H9 (cell line): ENCODE results near the gene HCAR3. TPM values are rescaled to one million over a fixed set of nuclear protein-coding genes. Genes with fewer than 3 reads are reported as not detected.
"Not testable (repeated sequence)": the region's sequence is repeated elsewhere in the genome, so short reads cannot be mapped to it uniquely, and the experiment has no call there.

Experiments
- DNase-seq: peaks from one replicate; pipeline ENCODE4 v3.0.0-alpha.2; 2017
- H2AFZ ChIP-seq: one replicate; pipeline ENCODE4 v1.6.1; 2013; ENCODE audit warnings: mild to moderate bottlenecking, low read length, control low read depth, moderate library complexity
- H2AK5ac ChIP-seq: 2 replicates; pipeline ENCODE4 v1.6.1; 2013; ENCODE audit warnings: low read length, control low read depth, mixed read lengths; ENCODE audit not compliant: insufficient read length
- H2BK120ac ChIP-seq: one replicate; pipeline ENCODE4 v1.6.1; 2013; ENCODE audit warnings: low read depth, mild to moderate bottlenecking, low read length, control low read depth, inconsistent platforms; ENCODE audit not compliant: poor library complexity, severe bottlenecking
- H2BK12ac ChIP-seq: 2 replicates; pipeline ENCODE4 v1.6.1; 2013; ENCODE audit warnings: low read length, control low read depth, mixed read lengths, low read depth; ENCODE audit not compliant: insufficient read length
- H2BK15ac ChIP-seq: 2 replicates; pipeline ENCODE4 v1.6.1; 2013; ENCODE audit warnings: low read depth, low read length, control low read depth
- H2BK20ac ChIP-seq: one replicate; pipeline ENCODE4 v1.6.1; 2013; ENCODE audit warnings: low read depth, mild to moderate bottlenecking, low read length, control low read depth, inconsistent platforms; ENCODE audit not compliant: poor library complexity, severe bottlenecking
- H2BK5ac ChIP-seq: 2 replicates; pipeline ENCODE4 v1.6.1; 2013; ENCODE audit warnings: low read length, control low read depth, mixed read lengths; ENCODE audit not compliant: insufficient read length
- H3K14ac ChIP-seq: 2 replicates; pipeline ENCODE4 v1.6.1; 2013; ENCODE audit warnings: low read length, control low read depth; ENCODE audit not compliant: insufficient read depth
- H3K18ac ChIP-seq: 2 replicates; pipeline ENCODE4 v1.6.1; 2013; ENCODE audit warnings: low read depth, mild to moderate bottlenecking, mixed read lengths, low read length, control low read depth; ENCODE audit not compliant: insufficient read length
- H3K23ac ChIP-seq: 2 replicates; pipeline ENCODE4 v1.6.1; 2013; ENCODE audit warnings: low read length, control low read depth, mixed read lengths, low read depth; ENCODE audit not compliant: insufficient read length
- H3K23me2 ChIP-seq: 2 replicates; pipeline ENCODE4 v1.6.1; 2013; ENCODE audit warnings: low read depth, mild to moderate bottlenecking, mixed read lengths, low read length, control low read depth; ENCODE audit not compliant: insufficient read length, poor library complexity, severe bottlenecking
- H3K27ac ChIP-seq: 2 replicates; pipeline ENCODE4 v1.5.1; 2013; ENCODE audit warnings: low read length, control low read depth, mixed read lengths, low read depth; ENCODE audit not compliant: insufficient read length
- H3K27me3 ChIP-seq: 2 replicates; pipeline ENCODE4 v1.6.1; 2013; ENCODE audit warnings: low read length, control low read depth, inconsistent platforms; ENCODE audit not compliant: insufficient read depth
- H3K4ac ChIP-seq: 2 replicates; pipeline ENCODE4 v1.6.1; 2013; ENCODE audit warnings: low read depth, mild to moderate bottlenecking, control low read depth, inconsistent platforms, low read length, moderate library complexity
- H3K4me1 ChIP-seq: 2 replicates; pipeline ENCODE4 v1.6.1; 2013; ENCODE audit warnings: low read length, control low read depth, inconsistent platforms; ENCODE audit not compliant: insufficient read depth
- H3K4me2 ChIP-seq: 2 replicates; pipeline ENCODE4 v1.6.1; 2013; ENCODE audit warnings: low read length, control low read depth, mixed read lengths; ENCODE audit not compliant: insufficient read length, insufficient read depth
- H3K56ac ChIP-seq: 2 replicates; pipeline ENCODE4 v1.6.1; 2013; ENCODE audit warnings: low read depth, mild to moderate bottlenecking, mixed read lengths, low read length, control low read depth; ENCODE audit not compliant: insufficient read length
- H3K79me1 ChIP-seq: 2 replicates; pipeline ENCODE4 v1.6.1; 2013; ENCODE audit warnings: low read depth, mild to moderate bottlenecking, moderate library complexity, low read length, control low read depth, inconsistent platforms; ENCODE audit not compliant: insufficient read depth, poor library complexity, severe bottlenecking
- H3K79me2 ChIP-seq: 2 replicates; pipeline ENCODE4 v1.6.1; 2013; ENCODE audit warnings: low read length, control low read depth, inconsistent platforms; ENCODE audit not compliant: insufficient read depth
- H3K9ac ChIP-seq: 2 replicates; pipeline ENCODE4 v1.6.1; 2013; ENCODE audit warnings: low read length, control low read depth, mixed read lengths; ENCODE audit not compliant: insufficient read length; ENCODE audit errors: extremely low read depth
- H3K9me3 ChIP-seq: one replicate; pipeline ENCODE4 v1.6.1; 2013; ENCODE audit warnings: low read depth, low read length, inconsistent platforms; ENCODE audit not compliant: control insufficient read depth
- H3T11ph ChIP-seq: one replicate; pipeline ENCODE4 v1.6.1; 2013; ENCODE audit warnings: mild to moderate bottlenecking, low read length, control low read depth, inconsistent platforms
- H4K20me1 ChIP-seq: one replicate; pipeline ENCODE4 v1.6.1; 2013; ENCODE audit not compliant: control insufficient read depth, insufficient read length, insufficient read depth
- H4K5ac ChIP-seq: 2 replicates; pipeline ENCODE4 v1.6.1; 2013; ENCODE audit warnings: low read depth, mild to moderate bottlenecking, mixed read lengths, low read length, control low read depth; ENCODE audit not compliant: insufficient read length
- H4K8ac ChIP-seq: replicated peaks from 2 replicates; pipeline ENCODE4 v1.6.1; 2013; ENCODE audit warnings: low read length, control low read depth, mixed read lengths, low read depth; ENCODE audit not compliant: insufficient read length
- H4K91ac ChIP-seq: 2 replicates; pipeline ENCODE4 v1.6.1; 2013; ENCODE audit warnings: low read depth, mild to moderate bottlenecking, moderate library complexity, mixed read lengths, low read length, control low read depth; ENCODE audit not compliant: insufficient read length
- H3K27ac Mint-ChIP-seq, 3 experiments: 2 replicates in 2 of 3; 3 replicates in 1 of 3; pipeline ENCODE4 v1.8.0; 2020 to 2021; ENCODE audit warnings: mixed read lengths in 3 of 3, mild to moderate bottlenecking in 1 of 3, moderate library complexity in 1 of 3
- H3K27me3 Mint-ChIP-seq: 2 replicates; pipeline ENCODE4 v1.8.0; 2021; ENCODE audit warnings: low read depth, mild to moderate bottlenecking, moderate library complexity, mixed read lengths
- H3K36me3 Mint-ChIP-seq, 3 experiments: 2 replicates in 2 of 3; 3 replicates in 1 of 3; pipeline ENCODE4 v1.8.0; 2020 to 2021; ENCODE audit warnings: low read depth in 3 of 3, mixed read lengths in 3 of 3; ENCODE audit not compliant: insufficient read depth in 1 of 3
- H3K4me1 Mint-ChIP-seq, 2 experiments: 2 replicates each; pipeline ENCODE4 v1.8.0; 2020; ENCODE audit warnings: mixed read lengths in 2 of 2
- H3K4me3 Mint-ChIP-seq, 2 experiments: 2 replicates in 1 of 2; 3 replicates in 1 of 2; pipeline ENCODE4 v1.8.0; 2020 to 2021; ENCODE audit warnings: mild to moderate bottlenecking in 2 of 2, mixed read lengths in 2 of 2, moderate library complexity in 1 of 2
- H3K9me3 Mint-ChIP-seq, 2 experiments: 2 replicates in 1 of 2; 3 replicates in 1 of 2; pipeline ENCODE4 v1.8.0; 2020; ENCODE audit warnings: mild to moderate bottlenecking in 2 of 2, mixed read lengths in 2 of 2, moderate library complexity in 1 of 2
- WGBS: extraction: QIAGEN DNeasy Blood & Tissue Kit; methylation state at CpG from one replicate; pipeline ENCODE4 v1.1.7; 2013; ENCODE audit warnings: missing lambda C conversion rate, low lambda C conversion rate, mixed read lengths; ENCODE audit not compliant: insufficient read length; ENCODE audit errors: extremely low coverage; 5-methylcytosine and 5-hydroxymethylcytosine counted together
- total RNA-seq: library from RNA; stranded (reverse); gene quantifications from 2 replicates; pipeline ENCODE4 v1.2.1, GENCODE V29; 2021

Gene HCAR3
- total RNA-seq, 1 experiment from 2014 or later: not detected

DNA sequence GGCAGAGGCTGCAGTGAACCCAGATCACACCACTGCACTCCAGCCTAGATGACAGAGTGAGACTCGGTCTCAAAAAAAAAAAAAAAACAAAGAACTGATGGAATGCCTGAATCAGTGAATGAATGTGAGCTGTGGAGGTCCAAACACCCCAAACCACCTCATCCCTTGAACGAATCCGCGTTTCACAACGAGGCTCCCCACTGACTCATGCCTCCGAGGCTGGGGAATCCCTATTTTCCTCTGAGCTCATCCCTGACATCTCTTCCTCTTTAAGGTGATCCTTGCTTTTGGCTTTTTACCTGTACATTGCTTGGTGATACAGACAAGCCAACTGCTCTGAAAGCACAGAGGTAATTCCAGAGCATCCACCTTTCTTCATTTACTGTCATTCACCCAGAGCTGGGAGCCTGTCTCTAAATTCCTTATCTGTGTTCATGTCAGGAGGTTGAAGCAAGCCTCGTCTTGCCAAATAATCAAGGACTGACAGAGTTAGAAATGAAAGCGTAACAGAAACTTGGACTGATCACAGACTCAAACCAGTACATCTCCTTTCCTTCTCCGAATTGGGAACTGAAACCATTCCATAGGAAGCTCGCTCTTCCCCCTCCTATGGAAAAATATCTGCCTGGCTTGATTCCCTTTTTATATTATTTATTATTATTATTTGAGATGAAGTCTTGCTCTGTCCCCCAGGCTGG lies 3.0 kb downstream of the HCAR3 start:
- H4K20me1 ChIP-seq, H2AFZ ChIP-seq, H3K56ac ChIP-seq, H3K36me3 Mint-ChIP-seq, H3K9me3 ChIP-seq, H3K23me2 ChIP-seq, H3K4me1 Mint-ChIP-seq, H3K79me2 ChIP-seq, H3K27ac ChIP-seq, H2BK15ac ChIP-seq, H3K14ac ChIP-seq, DNase-seq, H3K79me1 ChIP-seq, H2BK20ac ChIP-seq, H3K9ac ChIP-seq, H3K27me3 Mint-ChIP-seq, H3K4me2 ChIP-seq, H2BK12ac ChIP-seq, H3K27ac Mint-ChIP-seq, H4K5ac ChIP-seq, H2AK5ac ChIP-seq, H3K27me3 ChIP-seq, H3K4ac ChIP-seq, H3T11ph ChIP-seq, H3K4me3 Mint-ChIP-seq, H3K4me1 ChIP-seq, H2BK5ac ChIP-seq, H3K23ac ChIP-seq, H4K91ac ChIP-seq, H4K8ac ChIP-seq, H3K9me3 Mint-ChIP-seq, H2BK120ac ChIP-seq, H3K18ac ChIP-seq: not testable (repeated sequence)
- WGBS: no CpG with 5 or more reads among the region's 10 CpGs

DNA sequence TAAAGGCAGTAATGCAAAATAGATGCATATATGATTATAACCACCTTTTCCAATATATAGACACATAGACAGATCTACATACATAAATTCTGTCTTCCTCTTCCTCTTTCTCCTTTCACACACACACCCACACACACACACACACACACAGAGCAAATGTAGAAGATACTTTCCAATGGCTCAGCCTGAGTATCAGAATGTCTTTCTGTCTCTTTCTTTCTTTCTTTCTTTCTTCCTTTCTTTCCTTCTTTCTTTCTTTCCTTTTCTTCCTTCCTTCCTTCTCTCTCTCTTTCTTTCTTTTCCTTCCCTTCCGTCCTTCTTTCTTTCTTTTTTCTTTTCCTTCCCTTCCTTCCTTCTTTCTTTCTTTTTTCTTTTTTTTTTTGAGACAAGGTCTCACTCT lies 5.3 kb downstream of the HCAR3 start:
- H3K18ac ChIP-seq, H2BK5ac ChIP-seq, H3K36me3 Mint-ChIP-seq, H3K27ac Mint-ChIP-seq, H3K79me1 ChIP-seq, H3K27ac ChIP-seq, DNase-seq, H3K27me3 ChIP-seq, H3K4me3 Mint-ChIP-seq, H2AFZ ChIP-seq, H2AK5ac ChIP-seq, H3K4me1 Mint-ChIP-seq, H3K9me3 ChIP-seq, H4K20me1 ChIP-seq, H3K9me3 Mint-ChIP-seq, H4K5ac ChIP-seq, H3K4me2 ChIP-seq, H3K4me1 ChIP-seq, H2BK120ac ChIP-seq, H3K23ac ChIP-seq, H3K27me3 Mint-ChIP-seq, H3K79me2 ChIP-seq, H3K9ac ChIP-seq, H3K4ac ChIP-seq, H2BK12ac ChIP-seq, H4K8ac ChIP-seq, H3K56ac ChIP-seq, H3T11ph ChIP-seq, H2BK20ac ChIP-seq, H3K14ac ChIP-seq, H4K91ac ChIP-seq, H3K23me2 ChIP-seq, H2BK15ac ChIP-seq: not testable (repeated sequence)
- WGBS: no CpG with 5 or more reads among the region's 1 CpG
